ENCODE results near the gene RASSF4.

Gene RASSF4

DNA sequence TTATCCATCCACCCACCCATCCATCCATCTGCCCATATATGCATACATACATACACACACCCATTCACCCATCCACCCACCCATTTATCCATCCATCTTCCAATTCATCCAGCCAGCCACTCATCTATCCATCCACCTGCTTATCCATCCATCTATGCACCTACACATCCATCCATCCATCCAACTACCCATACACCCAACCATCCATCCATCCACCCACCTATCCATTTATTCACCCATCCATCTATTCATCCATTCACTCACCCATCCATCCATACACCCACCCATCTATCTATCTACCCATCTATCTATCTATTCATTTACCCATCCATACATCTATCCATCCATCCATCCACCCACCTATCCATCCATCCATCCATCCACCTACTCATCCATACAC, 31.1 kb upstream of the RASSF4 start:
- DNase-seq, result no peak

DNA sequence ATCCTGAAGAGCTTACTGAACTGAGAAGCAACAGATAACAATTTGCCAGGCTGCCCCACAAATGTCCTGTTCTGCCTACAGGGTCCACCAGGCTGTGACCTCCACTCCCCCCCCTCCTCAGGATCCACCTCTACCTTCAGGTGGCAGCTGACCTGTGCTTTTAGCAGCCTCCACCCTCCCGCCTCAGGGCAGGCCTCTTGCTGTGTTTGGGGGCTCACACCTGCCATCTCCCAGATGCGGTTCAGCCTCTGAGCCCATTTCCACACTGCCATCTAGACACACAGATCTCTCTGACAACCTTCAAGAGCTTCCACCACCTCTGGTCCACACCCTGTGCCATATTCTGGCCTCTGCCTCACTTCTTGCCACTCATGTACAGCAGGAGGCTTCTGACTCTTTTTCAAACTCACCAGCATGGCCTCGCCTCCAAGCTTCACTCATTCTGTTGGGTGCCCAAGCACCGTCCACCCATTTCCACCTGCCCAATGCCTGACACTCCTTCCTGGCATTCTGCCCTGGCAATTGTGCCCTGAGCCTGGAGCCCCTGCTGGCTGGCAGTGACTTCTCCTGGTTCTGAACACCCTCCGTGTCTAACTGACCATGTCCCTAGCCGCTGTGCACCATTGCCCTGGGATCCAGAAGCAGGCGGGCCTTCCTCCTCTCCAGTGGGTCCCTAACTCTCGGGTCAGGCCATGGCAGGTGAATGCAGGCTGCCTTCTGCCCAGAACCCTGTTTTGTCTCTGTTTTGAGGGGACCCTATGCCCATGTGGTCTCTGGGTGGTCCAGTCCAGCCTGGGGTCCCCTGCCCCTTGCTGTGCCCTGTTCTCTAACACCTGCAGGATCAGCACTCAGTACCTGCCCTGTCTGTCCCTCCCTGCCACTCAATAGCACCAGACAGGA, 30.0 kb upstream of the RASSF4 start:
- DNase-seq, result no peak

DNA sequence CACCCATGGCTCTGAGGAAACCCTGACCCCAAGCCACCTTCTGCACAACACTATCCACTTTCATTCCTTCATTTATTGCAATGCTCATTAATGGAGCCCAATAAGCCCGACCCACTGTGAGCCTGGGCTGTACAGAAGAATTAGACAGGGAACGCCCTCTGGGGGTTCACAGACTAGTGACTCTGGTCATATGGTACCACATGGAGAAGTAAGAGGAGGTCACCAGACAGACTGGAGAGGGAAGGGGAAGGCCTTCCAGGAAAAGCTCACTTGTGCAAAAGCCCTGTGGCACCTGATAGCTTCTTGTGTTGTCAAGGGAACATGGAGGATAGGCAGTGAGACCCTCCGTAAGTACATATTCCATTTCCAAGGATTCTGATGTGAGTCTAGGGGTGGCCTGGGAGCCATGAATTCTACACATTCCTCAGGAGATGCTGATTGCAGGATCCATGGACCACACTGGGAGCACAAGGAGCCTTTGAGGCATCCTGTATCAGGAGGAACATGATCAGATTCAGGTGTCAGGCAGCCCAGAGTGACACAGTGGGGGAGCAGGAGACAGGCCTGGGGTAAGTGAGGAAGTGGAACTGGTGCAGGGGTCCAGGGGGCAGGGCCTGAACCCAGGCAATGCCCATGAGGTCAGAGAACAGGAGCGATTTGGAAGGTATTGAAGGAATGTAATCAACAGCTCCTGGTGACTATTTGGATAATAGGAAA, 28.5 kb upstream of the RASSF4 start:
- no peak for DNase-seq

DNA sequence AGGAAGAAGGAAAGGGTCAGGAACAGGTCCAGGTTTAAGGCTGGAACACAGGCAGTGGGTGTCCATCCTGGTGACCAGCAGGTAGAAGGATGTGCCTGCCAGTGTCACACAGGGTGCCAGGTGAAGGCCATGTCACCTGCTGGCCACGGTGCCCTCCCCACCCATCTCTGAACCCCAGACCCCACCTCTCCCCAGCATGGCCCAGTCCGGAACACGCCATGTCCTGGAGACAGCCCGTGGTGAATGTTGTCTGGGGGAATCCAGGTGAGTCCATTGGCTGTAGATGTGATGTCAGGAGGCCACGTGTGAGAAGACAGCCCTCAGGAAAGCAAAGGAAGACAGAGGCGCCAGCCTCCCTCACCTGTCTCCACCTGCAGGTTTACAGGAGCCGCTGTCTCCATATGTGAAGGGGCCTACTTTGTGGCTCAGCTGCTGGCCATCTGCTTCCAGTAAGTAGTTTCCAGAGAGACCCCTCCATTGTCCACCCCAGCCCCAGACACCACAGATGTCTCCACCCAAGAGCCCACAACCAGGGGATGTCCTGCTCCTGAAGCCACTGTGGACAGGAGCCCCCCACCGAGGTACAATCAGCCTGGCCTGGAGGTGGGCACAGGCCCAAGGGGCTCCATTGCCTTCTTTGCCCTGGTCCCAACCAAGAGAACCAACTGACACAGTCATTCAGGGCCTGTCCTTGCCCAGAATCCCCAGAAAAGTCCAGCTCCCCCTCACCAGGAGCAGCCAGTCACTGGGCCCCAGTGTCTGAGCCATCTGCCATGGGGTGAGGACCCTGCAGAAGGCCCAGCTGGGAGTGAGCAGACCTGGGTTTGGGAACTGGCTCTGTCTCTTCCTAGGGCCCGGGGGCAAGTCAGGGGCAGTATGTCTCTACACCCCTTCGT, 27.7 kb upstream of the RASSF4 start:
- no peak for DNase-seq

DNA sequence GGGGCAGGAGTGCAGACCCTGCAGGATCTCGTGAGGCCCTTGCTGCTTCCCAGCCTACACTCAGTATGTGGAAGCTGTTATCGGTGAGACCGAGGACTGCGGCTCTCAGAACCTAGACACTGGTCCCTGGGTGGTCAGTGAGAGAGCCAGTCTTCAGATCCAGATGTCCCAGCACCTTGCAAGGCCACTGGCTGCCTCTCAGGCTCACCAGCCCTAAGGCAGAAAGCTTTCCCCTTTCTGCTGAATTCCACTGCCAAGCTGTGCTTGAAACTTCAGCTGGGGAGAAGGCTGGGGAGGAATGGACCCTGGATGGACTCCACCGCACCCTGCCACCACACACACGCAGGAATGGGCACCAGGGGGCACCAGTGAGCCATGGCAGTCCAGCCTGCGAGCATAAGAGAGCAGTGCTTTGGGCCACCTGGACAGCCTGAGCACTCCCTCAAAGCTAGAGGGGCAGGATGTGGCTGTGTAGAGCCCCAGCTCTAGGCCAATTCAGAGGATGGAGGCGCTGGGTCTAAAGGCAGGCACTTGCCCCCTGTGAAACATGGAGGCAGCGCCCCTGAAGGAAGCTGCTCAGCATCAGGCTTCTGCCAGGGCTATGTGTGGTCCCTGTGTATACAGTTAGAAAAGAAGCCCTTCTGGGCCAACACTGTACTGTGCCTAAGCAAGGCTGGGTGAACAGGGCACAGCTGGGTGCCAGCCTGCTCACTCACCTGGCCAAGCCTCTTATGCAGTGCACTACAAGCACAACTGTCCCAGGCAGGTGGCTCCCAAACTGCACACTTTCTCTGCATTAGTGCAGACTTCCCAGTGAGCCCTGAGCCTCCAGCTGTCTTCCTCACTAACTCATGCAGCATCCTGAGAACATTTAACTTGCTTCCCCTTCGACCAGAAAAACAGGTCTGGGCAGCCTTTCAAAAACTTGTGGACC, 26.8 kb upstream of the RASSF4 start:
- peak; percentile 74 for DNase-seq

DNA sequence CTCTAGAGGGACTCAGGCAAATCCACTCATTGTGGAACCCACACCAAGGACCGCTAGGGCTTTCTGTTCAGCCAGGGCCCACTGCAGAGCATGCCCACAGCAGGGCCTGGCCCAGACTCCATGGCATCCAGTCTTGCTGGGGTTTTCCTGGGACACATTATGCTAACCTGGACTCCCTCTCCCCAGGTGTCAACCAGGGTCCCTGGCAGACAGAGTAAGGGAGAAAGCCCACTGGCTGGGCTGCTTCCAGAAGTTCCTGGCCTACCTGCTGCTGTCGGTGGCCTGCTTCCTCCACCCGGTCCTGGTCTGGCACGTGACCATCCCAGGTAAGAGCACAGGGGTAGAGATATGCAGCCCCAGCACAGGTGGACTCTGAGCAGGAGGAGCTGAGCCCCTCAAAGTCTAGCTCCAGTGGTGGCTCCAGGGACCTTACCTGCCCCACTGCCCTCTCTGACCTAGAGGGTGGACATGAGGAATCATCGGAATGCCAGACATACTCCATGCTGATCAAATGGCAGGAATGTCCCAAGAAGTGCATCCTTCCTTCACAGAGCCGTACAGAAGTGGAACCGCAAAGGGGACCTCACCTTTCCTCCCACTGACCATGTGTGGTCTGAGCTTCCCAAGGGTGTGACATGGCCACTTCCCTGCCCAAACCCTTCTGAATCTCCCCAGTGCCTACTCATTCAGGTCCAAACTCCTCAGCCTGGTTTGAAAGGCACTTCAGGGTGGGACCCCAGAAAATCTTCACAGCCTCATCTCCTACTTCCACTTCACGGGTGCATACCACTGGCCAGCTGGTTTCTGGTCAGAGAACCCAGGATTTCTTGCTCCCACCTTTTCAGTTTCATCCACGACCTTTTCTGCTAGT, 25.9 kb upstream of the RASSF4 start:
- no peak for DNase-seq

DNA sequence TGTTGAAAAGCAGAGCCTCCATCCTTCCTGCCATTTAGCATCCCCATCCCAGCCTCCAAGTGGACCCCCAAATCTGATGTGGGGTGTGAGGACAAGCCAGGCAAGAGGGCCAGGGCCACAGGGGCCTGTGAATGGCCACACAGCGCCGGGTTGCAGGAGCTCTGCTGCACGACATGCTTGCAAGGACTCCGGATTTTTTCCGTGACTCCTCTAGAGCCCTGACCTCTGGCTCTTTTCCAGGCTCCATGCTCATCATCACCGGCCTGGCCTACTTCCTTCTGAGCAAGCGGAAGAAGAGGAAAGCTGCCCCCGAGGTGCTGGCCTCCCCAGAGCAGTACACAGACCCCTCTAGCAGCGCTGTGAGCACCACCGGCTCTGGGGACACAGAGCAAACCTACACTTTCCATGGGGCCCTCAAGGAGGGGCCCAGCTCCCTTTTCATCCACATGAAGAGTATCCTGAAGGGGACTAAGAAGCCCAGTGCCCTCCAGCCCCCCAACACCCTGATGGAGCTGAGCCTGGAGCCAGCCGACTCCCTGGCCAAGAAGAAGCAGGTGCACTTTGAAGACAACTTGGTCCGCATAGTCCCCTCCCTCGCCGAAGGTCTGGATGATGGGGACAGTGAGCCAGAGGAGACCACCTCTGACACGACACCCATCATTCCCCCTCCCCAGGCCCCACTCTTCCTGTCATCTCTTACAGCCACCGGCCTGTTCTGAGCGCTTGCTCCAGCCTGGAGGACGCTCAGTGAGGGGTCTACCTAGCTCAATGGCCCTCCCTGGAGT, 25.0 kb upstream of the RASSF4 start:
- no peak for DNase-seq

DNA sequence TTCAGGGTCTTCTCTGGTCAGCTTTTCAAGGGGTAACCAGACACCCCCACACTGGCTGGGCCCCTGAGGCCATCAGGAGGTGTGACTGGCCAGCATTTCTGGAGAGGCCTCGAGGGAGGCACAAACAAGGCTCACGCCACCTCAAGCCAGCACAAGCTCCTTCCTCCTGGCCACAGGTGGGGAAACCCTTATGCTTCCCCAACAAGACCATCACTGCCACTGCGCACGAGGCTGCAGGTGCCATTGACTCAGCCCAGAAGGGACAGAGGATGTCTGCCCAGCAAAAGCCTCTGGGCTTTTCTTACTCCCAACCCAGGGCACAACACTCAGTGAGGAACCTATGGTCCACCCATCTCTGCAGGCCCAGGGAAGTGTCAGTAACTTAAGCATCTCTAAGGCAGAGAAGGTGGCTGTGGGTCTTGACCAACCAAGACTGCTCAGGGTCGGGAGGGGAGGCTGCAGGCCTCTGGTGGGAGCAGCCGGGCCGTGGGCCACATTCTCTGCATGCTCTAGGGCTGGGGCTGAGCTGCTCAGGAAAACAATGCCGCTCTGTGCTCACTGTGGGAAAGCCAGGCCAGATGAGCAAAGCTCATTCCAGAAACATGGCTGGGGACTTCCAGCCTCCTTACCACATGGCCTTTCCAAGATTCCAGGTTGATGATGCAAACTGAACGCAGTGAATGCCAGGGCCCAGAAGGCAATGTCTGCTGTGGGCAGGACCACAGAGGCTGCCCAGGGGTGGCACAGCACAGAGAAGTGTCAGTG, 24.2 kb upstream of the RASSF4 start:
- DNase-seq, result no peak

DNA sequence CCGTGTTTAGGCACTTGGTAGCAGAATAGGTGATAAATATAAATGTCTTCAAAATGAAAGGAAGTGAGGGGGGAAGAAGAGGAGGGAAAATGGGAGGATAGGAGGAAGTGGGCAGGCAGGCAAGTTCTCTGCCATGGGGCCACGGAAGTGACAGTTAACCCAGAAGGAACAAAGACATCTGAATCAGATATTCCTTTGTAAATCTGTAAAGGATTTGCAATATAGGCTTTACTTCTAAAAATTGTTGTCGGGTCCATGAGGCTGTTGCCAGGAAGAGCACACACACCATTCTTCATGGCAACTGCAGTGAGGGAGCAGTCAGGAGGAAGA, 23.7 kb upstream of the RASSF4 start:
- no peak for DNase-seq

DNA sequence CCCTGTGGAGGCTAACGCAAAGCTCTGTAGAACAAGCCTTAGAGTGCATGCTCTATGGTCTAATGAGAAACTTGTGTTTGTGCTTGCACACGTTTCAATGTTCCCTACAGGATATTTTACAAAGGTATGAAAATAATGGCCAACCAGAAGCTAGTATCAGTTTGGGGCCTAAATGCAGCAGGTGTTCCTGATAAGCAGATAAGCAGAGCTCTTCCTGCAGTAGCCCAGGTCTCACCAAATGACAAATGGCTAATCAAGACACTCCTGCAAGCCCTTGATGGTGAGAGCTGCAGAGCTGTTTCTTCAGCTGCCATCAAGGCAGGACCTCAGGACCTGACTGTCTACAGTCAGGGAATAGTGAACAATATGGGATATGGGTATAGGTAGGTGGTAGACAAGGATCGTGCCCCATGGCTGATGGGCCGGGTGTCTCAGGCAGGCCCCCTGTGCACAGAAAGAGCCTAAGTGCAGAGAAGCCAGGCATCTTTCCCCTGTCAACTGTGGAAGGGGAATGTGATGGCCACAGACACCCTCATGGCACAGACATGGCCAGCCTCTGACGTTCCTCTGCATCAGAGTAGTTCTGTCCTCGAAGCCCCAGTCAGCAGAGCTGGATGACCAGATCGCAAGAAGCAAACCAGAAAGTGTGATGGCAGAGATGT, 23.2 kb upstream of the RASSF4 start:
- no peak for DNase-seq

DNA sequence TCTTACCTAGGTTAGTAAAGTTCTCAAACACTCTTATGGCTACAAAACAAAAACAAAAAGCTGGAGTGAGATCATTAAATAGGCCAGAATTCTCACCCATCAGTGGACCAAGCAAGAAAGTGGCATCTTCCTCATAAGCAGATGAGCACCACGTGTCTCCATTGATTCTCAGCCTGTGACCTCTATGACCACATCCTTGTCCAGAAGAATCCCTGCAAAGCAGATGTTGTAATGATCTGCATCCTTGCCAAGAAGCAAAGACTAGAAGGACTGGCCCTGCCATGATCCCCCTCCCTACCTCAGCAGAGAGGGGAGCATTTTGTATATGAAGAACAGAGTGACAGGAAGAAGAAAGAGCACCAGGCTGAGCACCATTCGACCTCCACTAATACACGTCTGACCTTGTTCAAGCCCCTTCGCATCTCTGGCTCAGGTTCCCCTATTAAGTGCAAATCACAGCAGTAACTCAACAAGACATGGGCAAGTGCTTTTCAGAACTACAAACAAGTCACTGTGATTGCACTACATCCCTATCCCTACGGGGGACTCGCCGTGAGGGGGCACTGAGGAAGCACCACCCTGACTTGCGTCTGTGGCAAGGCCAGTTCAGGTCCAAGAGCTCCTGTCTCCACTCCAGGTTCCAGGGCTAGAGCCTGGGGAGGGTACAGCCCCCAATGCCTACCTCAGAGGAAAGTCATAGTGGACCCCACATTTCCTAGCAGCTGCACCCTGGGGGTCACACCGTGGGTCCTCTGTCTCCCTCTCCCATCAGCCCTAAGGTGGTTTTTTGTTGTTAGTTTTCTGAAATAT, 22.2 kb upstream of the RASSF4 start:
- no peak for DNase-seq

DNA sequence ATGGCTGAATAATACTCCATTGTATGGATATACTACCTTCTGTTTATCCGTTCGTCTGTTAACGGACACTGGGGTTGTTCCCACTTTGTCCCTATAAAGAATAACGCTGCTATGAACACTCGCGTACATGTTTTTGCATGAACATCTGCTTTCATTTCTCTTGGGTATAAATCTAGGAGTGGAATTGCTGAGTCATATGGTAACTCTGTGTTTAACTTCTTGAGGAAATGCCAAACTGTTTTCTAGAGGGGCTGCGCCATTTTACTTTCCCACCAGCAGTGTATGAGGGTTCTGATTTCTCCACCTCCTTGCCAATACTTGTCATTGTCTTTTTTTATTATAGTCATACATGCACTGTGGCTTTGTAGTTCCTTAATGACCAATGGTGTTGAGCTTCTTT, 20.6 kb upstream of the RASSF4 start:
- DNase-seq, result no peak

DNA sequence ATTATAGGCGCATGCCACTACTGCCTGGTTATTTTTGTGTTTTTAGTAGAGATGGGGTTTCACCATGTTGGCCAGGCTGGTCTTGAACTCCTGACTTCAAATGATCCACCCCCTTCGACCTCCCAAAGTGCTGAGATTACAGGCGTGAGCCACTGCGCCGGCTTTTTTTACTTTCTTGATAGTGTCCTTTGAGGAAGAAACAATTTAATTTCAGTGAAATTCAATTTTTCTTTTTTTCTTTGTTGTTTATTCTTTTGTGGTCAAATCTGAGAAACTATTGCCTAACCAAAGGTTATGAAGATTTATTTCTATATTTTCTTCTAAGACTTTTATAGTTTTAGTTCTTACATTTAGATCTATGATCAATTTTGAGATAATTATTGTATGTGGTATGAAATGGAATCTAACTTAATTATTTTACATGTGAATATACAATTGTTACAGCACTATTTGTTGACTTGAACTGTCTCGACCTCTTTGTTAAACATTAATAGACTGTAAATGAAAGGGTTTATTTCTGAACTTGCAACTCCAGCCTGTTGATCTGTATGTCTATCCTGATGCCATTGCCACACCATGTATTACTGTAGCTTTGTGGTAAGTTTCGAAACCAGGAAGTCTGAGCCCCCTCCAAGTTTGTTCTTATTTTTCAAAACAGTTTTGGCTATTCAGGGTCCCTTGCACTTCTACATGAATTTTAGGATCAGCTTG, 19.8 kb upstream of the RASSF4 start:
- DNase-seq, result no peak

DNA sequence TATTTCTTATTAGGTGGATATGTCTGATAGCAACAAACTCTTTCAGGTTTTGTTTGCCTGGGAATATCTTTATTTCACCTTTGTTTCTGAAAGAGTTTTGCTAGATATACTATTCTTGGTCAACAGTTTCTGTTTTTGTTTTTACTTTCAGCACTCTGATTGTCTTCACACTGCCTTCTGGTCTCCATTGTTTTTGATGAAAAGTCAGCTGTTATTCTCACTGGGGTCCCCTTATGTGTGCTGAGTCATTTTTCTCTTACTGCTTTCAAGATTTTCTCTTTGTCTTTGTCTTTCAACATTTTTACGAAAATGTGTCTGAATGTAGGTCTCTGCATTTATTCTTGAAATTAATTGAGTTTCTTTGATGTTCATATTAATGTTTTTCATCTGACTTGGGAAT, 15.2 kb upstream of the RASSF4 start:
- DNase-seq, result no peak

DNA sequence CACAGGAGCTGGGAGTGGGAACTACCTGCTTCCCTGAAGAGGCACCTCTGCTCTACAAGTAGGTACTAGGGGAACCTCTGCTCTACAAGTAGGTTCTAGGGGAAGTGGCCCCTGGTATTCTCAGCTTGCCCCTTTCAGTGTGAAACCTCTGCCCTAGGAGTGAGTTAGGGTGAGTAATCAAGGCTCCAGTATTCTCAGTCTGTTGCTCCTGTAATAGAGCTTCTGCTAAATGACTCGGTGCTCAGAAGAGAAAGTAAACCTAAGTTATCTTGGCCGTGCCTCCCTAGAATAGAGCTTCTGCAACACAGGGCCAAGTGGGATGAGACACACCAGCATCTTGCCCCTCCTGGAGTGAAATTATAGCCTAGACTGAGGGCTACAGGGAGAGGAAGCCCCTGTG, 13.4 kb upstream of the RASSF4 start:
- DNase-seq, result no peak

DNA sequence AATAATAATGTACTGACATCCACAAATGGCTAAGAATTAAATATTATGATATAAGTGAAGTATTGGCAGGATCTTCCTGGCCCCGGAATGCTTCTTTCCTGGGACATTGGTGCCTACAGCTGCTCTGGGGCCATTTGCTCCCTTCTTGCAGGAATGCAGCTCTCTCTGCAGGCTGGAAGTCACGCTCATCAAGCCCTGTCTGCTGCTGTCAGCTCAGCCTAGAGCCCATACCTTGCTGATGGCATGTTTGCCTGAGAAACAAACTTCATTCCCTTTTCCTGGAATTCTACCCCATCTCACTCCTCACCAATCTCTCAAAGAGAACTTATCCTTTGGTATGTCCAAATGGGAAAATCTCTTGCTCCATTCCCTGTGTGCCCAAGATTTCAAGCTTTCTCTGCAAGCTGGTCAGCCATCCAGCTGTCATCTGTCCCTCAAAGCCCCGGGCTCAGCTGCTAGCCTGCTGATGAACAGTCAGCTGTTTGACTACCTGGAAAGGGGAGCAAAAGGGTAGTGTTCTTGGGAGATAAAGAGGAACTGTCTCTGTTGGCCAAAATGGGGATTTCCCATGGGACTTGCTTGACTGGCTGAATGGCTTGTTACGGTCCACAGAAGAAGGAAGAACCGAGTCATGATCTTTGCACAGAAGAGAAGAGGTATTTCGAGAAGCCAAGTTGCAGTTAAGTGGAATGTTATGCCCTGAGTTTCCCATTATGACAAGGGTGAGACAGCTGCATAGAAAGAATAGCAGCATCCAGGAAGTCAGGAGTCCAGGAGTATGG, 12.0 kb upstream of the RASSF4 start:
- DNase-seq, result no peak

DNA sequence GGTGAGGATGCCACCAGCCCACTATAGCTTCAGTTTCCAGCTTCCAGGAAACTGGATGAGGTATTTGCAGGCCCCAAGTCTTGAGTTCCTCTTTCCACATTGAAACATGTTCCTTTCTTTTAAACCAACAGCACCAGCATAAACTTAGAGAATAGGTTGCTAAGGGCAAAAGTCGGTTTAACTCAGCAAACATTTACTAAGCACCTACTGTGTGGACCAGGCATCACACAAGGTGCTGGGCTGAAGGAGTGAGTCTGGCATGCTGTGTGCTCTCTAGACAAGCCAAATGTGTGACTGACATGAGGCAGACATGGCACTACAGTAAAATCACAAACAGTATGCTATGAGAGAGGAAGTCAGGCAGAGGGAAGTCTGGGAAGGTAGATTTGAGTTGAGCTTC, 11.0 kb upstream of the RASSF4 start:
- no peak for DNase-seq

Measured in effector CD4-positive, alpha-beta T cell (primary cell).